Measurements from ENCODE around the gene SMYD3. TPM values are rescaled to one million over a fixed set of nuclear protein-coding genes. Genes with fewer than 3 reads are reported as not detected.
"Not testable (repeated sequence)": the region's sequence is repeated elsewhere in the genome, so short reads cannot be mapped to it uniquely, and the experiment has no call there.

SMYD3 gene
- polyA plus RNA-seq, 1 donor from 2014 or later, result 48.6 TPM

DNA sequence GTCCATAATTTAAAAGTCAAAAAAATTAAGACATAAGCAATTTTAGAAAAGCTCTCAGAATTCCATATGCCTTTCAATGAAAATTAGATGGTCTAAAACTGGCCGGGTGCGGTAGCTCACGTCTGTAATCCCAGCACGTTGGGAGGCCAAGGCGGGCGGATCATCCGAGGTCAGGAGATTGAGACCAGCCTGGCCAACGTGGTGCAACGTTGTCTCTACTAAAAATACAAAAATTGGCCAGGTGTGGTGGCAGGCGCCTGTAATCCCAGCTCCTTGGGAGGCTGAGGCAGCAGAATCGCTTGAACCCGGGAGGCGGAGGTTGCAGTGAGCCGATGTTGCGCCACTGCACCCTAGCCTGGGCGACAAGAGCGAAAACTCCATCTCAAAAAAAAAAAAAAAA, 183.0 kb downstream of the SMYD3 start:
- not testable (repeated sequence) for H3K9me3 ChIP-seq (ENCODE audit: low read length); H3K27me3 ChIP-seq (ENCODE audit: insufficient read depth, low read depth, low read length); H2AFZ ChIP-seq (ENCODE audit: low read depth, low read length); H3K79me2 ChIP-seq (replicated peaks; ENCODE audit: insufficient read depth, low read length); H3K27ac ChIP-seq (ENCODE audit: low read length); H3K9me2 ChIP-seq (ENCODE audit: insufficient read depth, low read length); H3K4me2 ChIP-seq (ENCODE audit: low read length); H3K36me3 ChIP-seq (ENCODE audit: insufficient read depth, low read length); H3F3A ChIP-seq (ENCODE audit: insufficient read depth, low read length, poor library complexity, severe bottlenecking); H4K20me1 ChIP-seq (ENCODE audit: insufficient read depth); H3K9ac ChIP-seq (ENCODE audit: low read length); H3K4me3 ChIP-seq (ENCODE audit: low read length)

DNA sequence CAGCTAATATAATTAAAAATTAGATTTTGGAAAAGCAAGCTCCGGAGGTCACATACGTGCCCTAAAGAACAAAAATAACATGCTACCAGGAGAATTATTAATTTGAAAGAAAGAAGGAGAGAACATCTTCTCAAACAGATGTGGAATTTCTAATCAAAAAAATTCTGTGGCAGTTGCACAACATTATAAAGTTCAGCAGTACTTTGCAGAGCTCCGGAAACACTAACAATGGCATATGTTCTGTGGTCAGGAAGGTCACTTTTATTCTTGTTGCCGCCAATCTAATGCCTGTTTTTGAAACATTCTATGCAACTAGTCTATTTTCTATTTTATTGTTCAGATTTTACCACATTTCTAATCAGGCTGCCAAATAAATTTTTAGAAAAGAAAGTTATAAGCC, 186.8 kb downstream of the SMYD3 start:
- Histone ChIP-seq H3F3A (ENCODE audit: insufficient read depth, low read length, poor library complexity, severe bottlenecking) (no peaks in the 10 kb centered on the region), H3K27ac (ENCODE audit: low read length) (no peak overlapping the region), H4K20me1 (ENCODE audit: insufficient read depth) (no peaks in the 10 kb centered on the region), H3K9me2 (ENCODE audit: insufficient read depth, low read length) (no peaks in the 10 kb centered on the region), H3K36me3 (ENCODE audit: insufficient read depth, low read length) (no peaks in the 10 kb centered on the region), H3K79me2 (replicated peaks; ENCODE audit: insufficient read depth, low read length) (no peaks in the 10 kb centered on the region), H3K4me2 (ENCODE audit: low read length) (no peak overlapping the region), H3K27me3 (ENCODE audit: insufficient read depth, low read depth, low read length) (no peaks in the 10 kb centered on the region), H3K9me3 (ENCODE audit: low read length) (no peaks in the 10 kb centered on the region), H3K9ac (ENCODE audit: low read length) (no peak overlapping the region), H2AFZ (ENCODE audit: low read depth, low read length) (no peak overlapping the region), H3K4me3 (ENCODE audit: low read length) (no peak overlapping the region)
- TF ChIP-seq TAF1 (IDR thresholded peaks at IDR 0.05; ENCODE audit: low read depth) (no peak), RAD21 (conservative IDR thresholded peaks at IDR 0.05) (no peak), MXI1 (conservative IDR thresholded peaks at IDR 0.05; ENCODE audit: poor library complexity, severe bottlenecking) (no peak), EZH2 (IDR thresholded peaks at IDR 0.05; ENCODE audit: borderline replicate concordance, insufficient read depth, low read length, poor library complexity, severe bottlenecking) (no peak), SMC3 (conservative IDR thresholded peaks at IDR 0.05; ENCODE audit: poor library complexity) (no peak), EP300 (conservative IDR thresholded peaks at IDR 0.05; ENCODE audit: poor library complexity, severe bottlenecking) (no peak), POLR2AphosphoS5 (IDR thresholded peaks at IDR 0.05) (no peak)
- TF ChIP-seq, protein P1, sequence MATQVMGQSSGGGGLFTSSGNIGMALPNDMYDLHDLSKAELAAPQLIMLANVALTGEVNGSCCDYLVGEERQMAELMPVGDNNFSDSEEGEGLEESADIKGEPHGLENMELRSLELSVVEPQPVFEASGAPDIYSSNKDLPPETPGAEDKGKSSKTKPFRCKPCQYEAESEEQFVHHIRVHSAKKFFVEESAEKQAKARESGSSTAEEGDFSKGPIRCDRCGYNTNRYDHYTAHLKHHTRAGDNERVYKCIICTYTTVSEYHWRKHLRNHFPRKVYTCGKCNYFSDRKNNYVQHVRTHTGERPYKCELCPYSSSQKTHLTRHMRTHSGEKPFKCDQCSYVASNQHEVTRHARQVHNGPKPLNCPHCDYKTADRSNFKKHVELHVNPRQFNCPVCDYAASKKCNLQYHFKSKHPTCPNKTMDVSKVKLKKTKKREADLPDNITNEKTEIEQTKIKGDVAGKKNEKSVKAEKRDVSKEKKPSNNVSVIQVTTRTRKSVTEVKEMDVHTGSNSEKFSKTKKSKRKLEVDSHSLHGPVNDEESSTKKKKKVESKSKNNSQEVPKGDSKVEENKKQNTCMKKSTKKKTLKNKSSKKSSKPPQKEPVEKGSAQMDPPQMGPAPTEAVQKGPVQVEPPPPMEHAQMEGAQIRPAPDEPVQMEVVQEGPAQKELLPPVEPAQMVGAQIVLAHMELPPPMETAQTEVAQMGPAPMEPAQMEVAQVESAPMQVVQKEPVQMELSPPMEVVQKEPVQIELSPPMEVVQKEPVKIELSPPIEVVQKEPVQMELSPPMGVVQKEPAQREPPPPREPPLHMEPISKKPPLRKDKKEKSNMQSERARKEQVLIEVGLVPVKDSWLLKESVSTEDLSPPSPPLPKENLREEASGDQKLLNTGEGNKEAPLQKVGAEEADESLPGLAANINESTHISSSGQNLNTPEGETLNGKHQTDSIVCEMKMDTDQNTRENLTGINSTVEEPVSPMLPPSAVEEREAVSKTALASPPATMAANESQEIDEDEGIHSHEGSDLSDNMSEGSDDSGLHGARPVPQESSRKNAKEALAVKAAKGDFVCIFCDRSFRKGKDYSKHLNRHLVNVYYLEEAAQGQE (IDR thresholded peaks at IDR 0.05; ENCODE audit: borderline replicate concordance), result no peak
- TF ChIP-seq, protein P2, sequence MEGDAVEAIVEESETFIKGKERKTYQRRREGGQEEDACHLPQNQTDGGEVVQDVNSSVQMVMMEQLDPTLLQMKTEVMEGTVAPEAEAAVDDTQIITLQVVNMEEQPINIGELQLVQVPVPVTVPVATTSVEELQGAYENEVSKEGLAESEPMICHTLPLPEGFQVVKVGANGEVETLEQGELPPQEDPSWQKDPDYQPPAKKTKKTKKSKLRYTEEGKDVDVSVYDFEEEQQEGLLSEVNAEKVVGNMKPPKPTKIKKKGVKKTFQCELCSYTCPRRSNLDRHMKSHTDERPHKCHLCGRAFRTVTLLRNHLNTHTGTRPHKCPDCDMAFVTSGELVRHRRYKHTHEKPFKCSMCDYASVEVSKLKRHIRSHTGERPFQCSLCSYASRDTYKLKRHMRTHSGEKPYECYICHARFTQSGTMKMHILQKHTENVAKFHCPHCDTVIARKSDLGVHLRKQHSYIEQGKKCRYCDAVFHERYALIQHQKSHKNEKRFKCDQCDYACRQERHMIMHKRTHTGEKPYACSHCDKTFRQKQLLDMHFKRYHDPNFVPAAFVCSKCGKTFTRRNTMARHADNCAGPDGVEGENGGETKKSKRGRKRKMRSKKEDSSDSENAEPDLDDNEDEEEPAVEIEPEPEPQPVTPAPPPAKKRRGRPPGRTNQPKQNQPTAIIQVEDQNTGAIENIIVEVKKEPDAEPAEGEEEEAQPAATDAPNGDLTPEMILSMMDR (IDR thresholded peaks at IDR 0.05; ENCODE audit: poor library complexity, severe bottlenecking), result no peak

DNA sequence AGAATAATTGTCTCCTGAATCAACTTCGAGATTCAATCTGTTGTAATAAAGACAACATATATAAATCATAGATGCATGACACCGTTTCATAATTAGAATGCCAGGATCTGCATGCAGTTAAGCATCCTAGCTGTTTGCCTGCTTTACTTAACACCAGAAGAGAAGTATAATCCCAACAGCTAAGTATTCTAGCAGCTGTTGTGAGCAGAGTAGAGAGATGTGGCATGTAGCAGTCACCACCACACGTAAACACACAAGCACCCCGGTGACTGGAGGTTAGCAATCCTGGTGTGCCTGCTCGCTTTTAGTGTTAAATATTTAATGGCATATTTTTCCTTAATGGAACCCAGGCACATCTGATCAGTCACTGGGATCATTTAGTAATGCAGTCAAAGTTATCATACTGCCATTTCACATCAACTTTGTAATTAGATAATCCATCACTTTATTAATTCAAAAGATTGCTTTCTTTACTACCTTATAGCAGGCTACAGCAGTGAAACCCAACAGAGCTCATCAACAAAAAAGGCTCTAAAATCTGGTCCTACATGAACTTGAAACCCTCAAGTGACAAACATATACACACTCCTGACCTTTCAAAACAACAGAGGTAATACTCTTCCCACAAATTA, 187.9 kb downstream of the SMYD3 start:
- no peak overlapping the region for H3K9ac ChIP-seq (ENCODE audit: low read length)

More for the DNA sequence above, 187.9 kb downstream of the SMYD3 start:
- TF ChIP-seq SMC3 (conservative IDR thresholded peaks at IDR 0.05; ENCODE audit: poor library complexity), result no peak
- TF ChIP-seq, protein P2 (IDR thresholded peaks at IDR 0.05; ENCODE audit: poor library complexity, severe bottlenecking), result no peak
- Histone ChIP-seq H3K27ac (ENCODE audit: low read length) (no peak overlapping the region), H3K36me3 (ENCODE audit: insufficient read depth, low read length) (no peaks in the 10 kb centered on the region), H3K79me2 (replicated peaks; ENCODE audit: insufficient read depth, low read length) (no peaks in the 10 kb centered on the region), H3K4me2 (ENCODE audit: low read length) (no peak overlapping the region), H2AFZ (ENCODE audit: low read depth, low read length) (no peak overlapping the region), H3K4me3 (ENCODE audit: low read length) (no peak overlapping the region), H3K9me2 (ENCODE audit: insufficient read depth, low read length) (no peaks in the 10 kb centered on the region), H4K20me1 (ENCODE audit: insufficient read depth) (no peaks in the 10 kb centered on the region), H3K9me3 (ENCODE audit: low read length) (no peaks in the 10 kb centered on the region), H3F3A (ENCODE audit: insufficient read depth, low read length, poor library complexity, severe bottlenecking) (no peaks in the 10 kb centered on the region), H3K27me3 (ENCODE audit: insufficient read depth, low read depth, low read length) (no peaks in the 10 kb centered on the region)

All from neural cell (in vitro differentiated cells).